ENCODE data around the gene SLC35G4. TPM values are rescaled to one million over a fixed set of nuclear protein-coding genes. Genes with fewer than 3 reads are reported as not detected.
"Not testable (repeated sequence)": the region's sequence is repeated elsewhere in the genome, so short reads cannot be mapped to it uniquely, and the experiment has no call there.

The SLC35G4 gene
- total and polyA plus RNA-seq, 8 donors, result not detected

DNA sequence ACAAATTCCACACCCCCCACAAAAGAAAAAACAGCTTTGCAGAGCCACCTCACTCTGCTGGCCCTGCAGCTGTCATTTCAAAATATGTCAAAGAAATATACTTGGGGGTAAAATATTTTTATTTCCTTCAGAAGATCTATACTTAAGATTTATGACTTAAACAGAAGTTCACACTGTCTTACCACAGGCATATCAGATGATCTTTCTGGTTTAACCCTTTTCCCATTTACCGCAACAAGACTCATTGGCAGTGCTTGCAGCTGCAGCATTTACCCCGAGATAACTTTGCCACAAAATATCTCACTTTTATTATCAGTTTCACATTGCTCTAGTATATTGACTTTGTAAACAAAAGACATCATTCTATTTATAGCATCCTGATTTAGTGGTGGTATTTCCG, 21.6 kb upstream of the SLC35G4 start:
- Histone ChIP-seq H3K9me3 (peaks cover 0 to 9% (median 3%) of the 10 kb centered on the region in 4 donors), H3K4me3 (no peak overlapping the region), H3K27ac (no peak overlapping the region), H3K27me3 (no peaks in the 10 kb centered on the region), H3K4me1 (no peaks in the 10 kb centered on the region), H3K36me3 (no peaks in the 10 kb centered on the region)
- intact Hi-C loops (cut with DNase I; ENCODE audit: low total_unique reads), result no loop called here
- WGBS, 5 donors, result 23 to 37% (median 31%) methylated on average over 3 of the region's 3 CpGs
- TF ChIP-seq, protein P1, sequence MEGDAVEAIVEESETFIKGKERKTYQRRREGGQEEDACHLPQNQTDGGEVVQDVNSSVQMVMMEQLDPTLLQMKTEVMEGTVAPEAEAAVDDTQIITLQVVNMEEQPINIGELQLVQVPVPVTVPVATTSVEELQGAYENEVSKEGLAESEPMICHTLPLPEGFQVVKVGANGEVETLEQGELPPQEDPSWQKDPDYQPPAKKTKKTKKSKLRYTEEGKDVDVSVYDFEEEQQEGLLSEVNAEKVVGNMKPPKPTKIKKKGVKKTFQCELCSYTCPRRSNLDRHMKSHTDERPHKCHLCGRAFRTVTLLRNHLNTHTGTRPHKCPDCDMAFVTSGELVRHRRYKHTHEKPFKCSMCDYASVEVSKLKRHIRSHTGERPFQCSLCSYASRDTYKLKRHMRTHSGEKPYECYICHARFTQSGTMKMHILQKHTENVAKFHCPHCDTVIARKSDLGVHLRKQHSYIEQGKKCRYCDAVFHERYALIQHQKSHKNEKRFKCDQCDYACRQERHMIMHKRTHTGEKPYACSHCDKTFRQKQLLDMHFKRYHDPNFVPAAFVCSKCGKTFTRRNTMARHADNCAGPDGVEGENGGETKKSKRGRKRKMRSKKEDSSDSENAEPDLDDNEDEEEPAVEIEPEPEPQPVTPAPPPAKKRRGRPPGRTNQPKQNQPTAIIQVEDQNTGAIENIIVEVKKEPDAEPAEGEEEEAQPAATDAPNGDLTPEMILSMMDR (IDR thresholded peaks at IDR 0.05), result no peak
- TF ChIP-seq EP300 (IDR thresholded peaks at IDR 0.05) (no peak), POLR2AphosphoS5 (IDR thresholded peaks at IDR 0.05) (no peak), POLR2A (IDR thresholded peaks at IDR 0.05) (no peak)
- no peak for DNase-seq

DNA sequence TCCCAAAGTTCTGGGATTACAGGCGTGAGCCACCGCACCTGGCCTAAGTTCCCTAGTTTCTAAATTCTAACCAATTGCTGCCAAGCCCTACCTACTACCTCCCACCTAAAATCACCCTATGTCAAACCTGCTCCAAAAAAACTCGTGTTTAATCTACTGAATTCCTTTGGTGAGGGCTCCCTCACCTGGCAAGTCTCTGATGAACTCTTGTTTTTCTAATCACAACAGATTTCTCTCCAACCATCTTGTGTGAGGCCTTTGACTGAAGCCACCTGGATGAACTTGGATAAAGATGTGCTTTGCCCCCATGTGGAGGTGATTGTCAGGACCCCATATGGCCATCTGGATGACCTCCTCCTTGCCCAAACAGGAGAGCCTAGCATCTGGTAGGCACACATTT, 17.4 kb upstream of the SLC35G4 start:
- Histone ChIP-seq H3K4me1 (no peaks in the 10 kb centered on the region), H3K27me3 (no peaks in the 10 kb centered on the region), H3K36me3 (no peaks in the 10 kb centered on the region), H3K4me3 (no peak overlapping the region), H3K9me3 (peaks cover 0 to 14% (median 4%) of the 10 kb centered on the region in 4 donors), H3K27ac (no peak overlapping the region)
- no peak for DNase-seq
- intact Hi-C loops (cut with DNase I; ENCODE audit: low total_unique reads), result no loop called here
- TF ChIP-seq, protein P1 (IDR thresholded peaks at IDR 0.05), result no peak
- TF ChIP-seq EP300 (IDR thresholded peaks at IDR 0.05) (no peak), POLR2A (IDR thresholded peaks at IDR 0.05) (no peak), POLR2AphosphoS5 (IDR thresholded peaks at IDR 0.05) (no peak)
- WGBS, 5 donors, result 82 to 90% (median 84%) methylated on average over 3 of the region's 3 CpGs

DNA sequence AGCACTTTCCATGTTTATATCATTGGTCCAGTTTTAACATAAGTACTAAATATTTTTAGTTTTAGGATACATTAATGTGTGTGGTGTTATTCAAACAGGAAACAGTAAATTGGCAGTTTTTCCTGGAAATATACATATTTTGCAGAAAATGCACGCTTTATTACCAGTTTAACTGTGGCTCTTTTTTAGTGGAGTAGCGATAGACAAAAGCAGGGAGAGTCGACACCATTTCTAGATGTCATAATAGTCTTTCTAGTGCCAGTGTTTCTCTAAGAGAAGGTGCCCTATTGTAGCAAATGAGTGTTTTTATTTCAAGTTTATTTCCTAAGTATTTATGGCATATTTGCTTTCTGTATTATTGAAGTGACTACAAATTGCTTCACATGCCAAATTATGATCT, 9.1 kb upstream of the SLC35G4 start:
- Histone ChIP-seq H3K27me3 (no peaks in the 10 kb centered on the region), H3K4me3 (no peak overlapping the region), H3K27ac (no peak overlapping the region), H3K36me3 (no peaks in the 10 kb centered on the region), H3K9me3 (peaks cover 0 to 12% (median 4%) of the 10 kb centered on the region in 4 donors), H3K4me1 (no peaks in the 10 kb centered on the region)
- WGBS, 5 donors, result 56 to 80% (median 75%) methylated on average over 3 of the region's 3 CpGs
- intact Hi-C loops (cut with DNase I; ENCODE audit: low total_unique reads), result no loop called here
- DNase-seq, result no peak
- TF ChIP-seq POLR2AphosphoS5 (IDR thresholded peaks at IDR 0.05) (no peak), POLR2A (IDR thresholded peaks at IDR 0.05) (no peak), EP300 (IDR thresholded peaks at IDR 0.05) (no peak)
- TF ChIP-seq, protein P1 (IDR thresholded peaks at IDR 0.05), result no peak

DNA sequence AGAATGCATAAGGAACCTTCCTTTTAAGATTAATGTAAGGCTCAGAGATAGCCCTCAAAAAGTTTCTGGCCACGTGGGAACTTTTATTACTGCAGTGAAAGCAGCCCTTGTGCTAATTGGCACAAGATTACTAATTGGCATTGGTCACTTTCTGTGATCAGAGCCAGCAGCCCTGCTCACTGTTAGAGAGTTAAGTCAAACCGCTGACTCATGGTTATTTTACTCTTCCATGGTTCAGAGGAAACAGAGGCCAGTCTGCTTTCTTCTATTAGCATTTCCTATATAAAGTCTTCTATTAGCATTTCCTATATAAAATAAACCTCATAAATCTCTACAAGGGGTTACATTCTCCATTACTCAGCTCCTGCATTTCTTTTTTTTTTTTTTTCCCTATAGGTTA, 1.5 kb upstream of the SLC35G4 start:
- peaks cover 0 to 4% (median 0%) of the 10 kb centered on the region in 3 donors for H3K27me3 ChIP-seq
- TF ChIP-seq POLR2AphosphoS5 (IDR thresholded peaks at IDR 0.05), result no peak
- TF ChIP-seq, protein P1 (IDR thresholded peaks at IDR 0.05), result no peak
- TF ChIP-seq EP300 (IDR thresholded peaks at IDR 0.05), result no peak
- TF ChIP-seq POLR2A (IDR thresholded peaks at IDR 0.05), result no peak
- 35 to 55% (median 38%) methylated on average over 2 of the region's 2 CpGs for WGBS, 5 donors
- no peak overlapping the region for H3K27ac ChIP-seq
- no peaks in the 10 kb centered on the region for H3K4me1 ChIP-seq
- no peak for DNase-seq
- H3K4me3 ChIP-seq, result no peak overlapping the region
- intact Hi-C loops (cut with DNase I; ENCODE audit: low total_unique reads), result no loop called here
- H3K9me3 ChIP-seq, result no peaks in the 10 kb centered on the region
- H3K36me3 ChIP-seq, result no peaks in the 10 kb centered on the region

DNA sequence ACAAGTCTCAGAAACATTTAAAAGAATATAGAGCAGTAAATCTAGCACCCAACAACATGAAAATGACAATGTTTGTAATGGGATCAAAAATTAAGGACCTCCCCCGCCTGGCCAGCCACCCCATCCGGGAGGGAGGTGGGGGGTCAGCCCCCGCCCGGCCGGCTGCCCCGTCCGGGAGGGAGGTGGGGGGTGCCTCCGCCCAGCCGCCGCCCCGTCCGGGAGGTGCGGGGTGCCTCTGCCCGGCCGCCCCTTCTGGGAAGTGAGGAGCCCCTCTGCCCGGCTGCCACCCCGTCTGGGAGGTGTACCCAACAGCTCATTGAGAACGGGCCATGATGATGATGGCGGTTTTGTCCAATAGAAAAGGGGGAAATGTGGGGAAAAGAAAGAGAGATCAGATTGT, 778 bp upstream of the SLC35G4 start:
- intact Hi-C loops (cut with DNase I; ENCODE audit: low total_unique reads); DNase-seq; H3K27ac ChIP-seq; H3K9me3 ChIP-seq; H3K4me1 ChIP-seq; H3K4me3 ChIP-seq; H3K27me3 ChIP-seq; H3K36me3 ChIP-seq: not testable (repeated sequence)
- 73 to 87% (median 78%) methylated on average over 6 to 18 of the region's 19 CpGs for WGBS, 5 donors

DNA sequence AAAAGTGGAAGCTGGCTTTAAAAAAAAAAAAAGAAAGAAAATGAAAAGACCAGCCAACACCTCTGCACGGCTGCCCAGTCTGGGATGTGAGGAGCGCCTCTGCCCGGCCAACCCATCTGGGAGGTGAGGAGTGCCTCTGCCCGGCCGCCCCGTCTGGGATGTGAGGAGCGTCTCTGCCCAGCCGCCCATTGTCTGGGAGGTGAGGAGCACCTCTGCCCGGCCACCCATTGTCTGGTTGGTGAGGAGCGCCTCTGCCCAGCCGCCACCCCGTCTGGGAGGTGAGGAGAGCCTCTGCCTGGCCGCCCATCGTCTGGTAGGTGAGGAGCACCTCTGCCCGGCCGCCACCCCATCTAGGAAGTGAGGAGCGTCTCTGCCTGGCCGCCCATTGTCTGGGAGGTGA, 3.7 kb downstream of the SLC35G4 start:
- H3K27ac ChIP-seq; H3K4me1 ChIP-seq; intact Hi-C loops (cut with DNase I; ENCODE audit: low total_unique reads); H3K27me3 ChIP-seq; DNase-seq; H3K36me3 ChIP-seq; H3K4me3 ChIP-seq: not testable (repeated sequence)
- peaks cover 7 to 13% (median 12%) of the 10 kb centered on the region in 4 donors for H3K9me3 ChIP-seq
- WGBS, 5 donors, result 89 to 97% (median 91%) methylated on average over 13 to 18 of the region's 18 CpGs

DNA sequence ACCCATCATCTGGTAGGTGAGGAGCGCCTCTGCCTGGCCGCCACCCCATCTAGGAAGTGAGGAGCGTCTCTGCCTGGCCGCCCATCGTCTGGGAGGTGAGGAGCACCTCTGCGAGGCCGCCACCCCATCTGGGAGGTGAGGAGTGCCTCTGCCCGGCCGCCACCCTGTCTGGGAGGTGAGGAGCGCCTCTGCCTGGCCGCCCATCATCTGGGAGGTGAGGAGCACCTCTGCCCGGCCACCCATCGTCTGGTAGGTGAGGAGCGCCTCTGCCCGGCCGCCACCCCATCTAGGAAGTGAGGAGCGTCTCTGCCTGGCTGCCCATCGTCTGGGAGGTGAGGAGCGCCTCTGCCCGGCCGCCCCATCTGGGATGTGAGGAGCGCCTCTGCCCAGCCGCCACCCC, 4.2 kb downstream of the SLC35G4 start:
- H3K36me3 ChIP-seq; H3K4me3 ChIP-seq; H3K4me1 ChIP-seq; H3K27me3 ChIP-seq; intact Hi-C loops (cut with DNase I; ENCODE audit: low total_unique reads); DNase-seq; H3K27ac ChIP-seq: not testable (repeated sequence)
- WGBS, 5 donors, result 89 to 94% (median 93%) methylated on average over 12 to 15 of the region's 23 CpGs; no CpG with 5 or more reads in 1 of the 5 donors
- peaks cover 7 to 13% (median 12%) of the 10 kb centered on the region in 4 donors for H3K9me3 ChIP-seq

DNA sequence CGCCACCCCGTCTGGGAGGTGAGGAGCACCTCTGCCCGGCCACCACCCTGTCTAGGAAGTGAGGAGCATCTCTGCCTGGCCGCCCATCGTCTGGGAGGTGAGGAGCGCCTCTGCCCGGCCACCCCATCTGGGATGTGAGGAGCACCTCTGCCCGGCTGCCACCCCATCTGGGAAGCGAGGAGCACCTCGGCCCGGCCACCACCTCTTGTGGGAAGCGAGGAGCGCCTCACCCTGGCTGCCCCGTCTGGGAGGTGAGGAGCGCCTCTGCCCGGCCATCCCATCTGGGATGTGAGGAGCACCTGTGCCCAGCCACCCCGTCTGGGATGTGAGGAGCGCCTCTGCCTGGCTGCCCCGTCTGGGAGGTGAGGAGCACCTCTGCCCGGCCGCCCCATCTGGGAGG, 4.6 kb downstream of the SLC35G4 start:
- H3K27me3 ChIP-seq; H3K4me1 ChIP-seq; H3K27ac ChIP-seq; intact Hi-C loops (cut with DNase I; ENCODE audit: low total_unique reads); DNase-seq; H3K36me3 ChIP-seq; H3K4me3 ChIP-seq: not testable (repeated sequence)
- H3K9me3 ChIP-seq, result peaks cover 7 to 13% (median 12%) of the 10 kb centered on the region in 4 donors
- 69 to 97% (median 92%) methylated on average over 4 to 19 of the region's 21 CpGs for WGBS, 5 donors
